Kidney epithelial cell (primary cell): Measurements from ENCODE around the gene MGLL. TPM values are rescaled to one million over a fixed set of nuclear protein-coding genes. Genes with fewer than 3 reads are reported as not detected.

Source experiments
- DNase-seq: peaks from one replicate; pipeline ENCODE4 v3.0.0-alpha.2; 2010; ENCODE audit warnings: low read depth
- H3K27me3 ChIP-seq: 2 replicates; pipeline ENCODE4 v1.6.0; 2011; ENCODE audit warnings: low read length; ENCODE audit not compliant: control insufficient read depth, insufficient read depth
- H3K36me3 ChIP-seq: 2 replicates; pipeline ENCODE4 v1.5.1; 2011; ENCODE audit warnings: low read length; ENCODE audit not compliant: control insufficient read depth, insufficient read depth
- H3K4me3 ChIP-seq: 2 replicates; pipeline ENCODE4 v1.5.1; 2011; ENCODE audit warnings: low read depth, mild to moderate bottlenecking, control low read depth, low read length
- total RNA-seq: library from RNA; depleted of rRNA; stranded (reverse); fragments of >200 nt; gene quantifications from 2 replicates; pipeline ENCODE4 v1.2.3, GENCODE V29; 2015
- TF ChIP-seq, protein P1 (sequence below): IDR thresholded peaks from 2 replicates; pipeline ENCODE4 v1.5.1; 2011; ENCODE audit warnings: mild to moderate bottlenecking, moderate library complexity, low read length, control low read depth, inconsistent platforms; ENCODE audit not compliant: insufficient read depth, poor library complexity, severe bottlenecking

MGLL gene
- total RNA-seq, 1 donor from 2014 or later: 71.8 TPM

DNA sequence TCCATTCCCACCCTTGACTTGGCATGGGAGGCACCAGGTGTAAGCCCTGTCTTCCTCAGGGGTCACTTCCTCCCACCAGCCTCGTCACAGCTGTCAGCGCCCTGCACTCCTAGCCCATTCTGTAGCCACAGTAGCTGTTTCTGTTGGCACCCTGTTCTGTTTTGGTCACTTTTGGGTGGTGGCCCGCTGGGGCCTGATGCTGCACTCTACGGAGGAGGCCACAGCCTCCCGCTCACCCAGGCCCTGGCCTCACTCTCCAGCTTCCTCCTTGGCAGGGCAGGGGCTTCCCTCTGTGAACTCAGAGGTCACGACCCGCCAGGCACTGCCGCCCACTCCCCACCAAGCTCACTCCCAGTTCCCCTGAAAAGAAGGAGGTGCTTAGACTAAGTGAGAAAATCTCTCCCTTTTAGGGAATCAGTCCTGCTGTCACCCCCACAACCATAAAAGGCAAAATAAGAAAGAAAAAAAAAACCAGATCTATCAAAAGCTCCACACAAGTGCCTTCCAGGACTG is 68.4 kb downstream of the MGLL start:
- H3K4me3 ChIP-seq: no peak overlapping the region
- H3K36me3 ChIP-seq: no peaks in the 10 kb centered on the region
- TF ChIP-seq, protein P1, sequence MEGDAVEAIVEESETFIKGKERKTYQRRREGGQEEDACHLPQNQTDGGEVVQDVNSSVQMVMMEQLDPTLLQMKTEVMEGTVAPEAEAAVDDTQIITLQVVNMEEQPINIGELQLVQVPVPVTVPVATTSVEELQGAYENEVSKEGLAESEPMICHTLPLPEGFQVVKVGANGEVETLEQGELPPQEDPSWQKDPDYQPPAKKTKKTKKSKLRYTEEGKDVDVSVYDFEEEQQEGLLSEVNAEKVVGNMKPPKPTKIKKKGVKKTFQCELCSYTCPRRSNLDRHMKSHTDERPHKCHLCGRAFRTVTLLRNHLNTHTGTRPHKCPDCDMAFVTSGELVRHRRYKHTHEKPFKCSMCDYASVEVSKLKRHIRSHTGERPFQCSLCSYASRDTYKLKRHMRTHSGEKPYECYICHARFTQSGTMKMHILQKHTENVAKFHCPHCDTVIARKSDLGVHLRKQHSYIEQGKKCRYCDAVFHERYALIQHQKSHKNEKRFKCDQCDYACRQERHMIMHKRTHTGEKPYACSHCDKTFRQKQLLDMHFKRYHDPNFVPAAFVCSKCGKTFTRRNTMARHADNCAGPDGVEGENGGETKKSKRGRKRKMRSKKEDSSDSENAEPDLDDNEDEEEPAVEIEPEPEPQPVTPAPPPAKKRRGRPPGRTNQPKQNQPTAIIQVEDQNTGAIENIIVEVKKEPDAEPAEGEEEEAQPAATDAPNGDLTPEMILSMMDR: no peak
- no peaks in the 10 kb centered on the region for H3K27me3 ChIP-seq
- DNase-seq: no peak

DNA sequence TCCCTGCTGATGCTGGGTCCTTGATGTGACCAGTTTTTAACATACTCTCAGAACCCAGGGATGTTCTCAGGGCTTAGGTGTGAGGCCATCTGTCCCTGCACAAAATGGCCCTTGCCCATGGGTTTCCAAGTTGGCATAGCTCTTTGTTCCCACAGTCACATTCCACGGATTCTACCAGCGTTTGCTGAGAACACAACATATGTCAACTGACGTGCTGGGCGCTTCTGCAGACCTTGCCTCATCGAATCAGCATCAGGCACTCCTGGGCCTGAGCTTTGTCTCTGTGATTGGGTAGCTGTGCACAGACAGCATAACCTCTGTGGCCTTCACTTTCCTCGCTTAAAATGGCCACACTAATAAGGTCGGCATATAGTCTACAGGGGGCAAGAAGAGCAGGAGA is 69.0 kb downstream of the MGLL start:
- TF ChIP-seq, protein P1: no peak
- no peaks in the 10 kb centered on the region for H3K36me3 ChIP-seq
- no peak overlapping the region for H3K4me3 ChIP-seq
- H3K27me3 ChIP-seq: no peaks in the 10 kb centered on the region
- no peak for DNase-seq

DNA sequence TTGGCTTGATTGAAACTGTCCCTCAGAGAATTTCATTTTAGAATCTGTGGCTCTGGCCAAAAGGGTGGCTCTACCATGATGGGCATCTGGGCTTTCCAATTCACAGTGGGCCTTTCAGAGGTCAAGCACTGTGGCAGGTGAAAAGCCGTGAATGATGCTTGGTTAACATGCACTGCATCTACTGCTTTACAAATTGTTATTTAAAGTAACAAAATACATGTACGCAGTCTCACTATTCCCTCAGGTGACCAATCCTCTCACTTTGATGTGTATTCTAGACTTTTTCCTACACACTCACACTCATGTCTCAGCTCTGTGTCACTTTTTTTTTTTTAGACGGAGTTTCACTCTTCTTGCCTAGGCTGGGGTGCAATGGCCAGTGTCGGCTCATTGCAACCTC is 70.5 kb downstream of the MGLL start:
- no peak for DNase-seq
- no peaks in the 10 kb centered on the region for H3K27me3 ChIP-seq
- TF ChIP-seq, protein P1: no peak
- H3K4me3 ChIP-seq: no peak overlapping the region
- no peaks in the 10 kb centered on the region for H3K36me3 ChIP-seq

DNA sequence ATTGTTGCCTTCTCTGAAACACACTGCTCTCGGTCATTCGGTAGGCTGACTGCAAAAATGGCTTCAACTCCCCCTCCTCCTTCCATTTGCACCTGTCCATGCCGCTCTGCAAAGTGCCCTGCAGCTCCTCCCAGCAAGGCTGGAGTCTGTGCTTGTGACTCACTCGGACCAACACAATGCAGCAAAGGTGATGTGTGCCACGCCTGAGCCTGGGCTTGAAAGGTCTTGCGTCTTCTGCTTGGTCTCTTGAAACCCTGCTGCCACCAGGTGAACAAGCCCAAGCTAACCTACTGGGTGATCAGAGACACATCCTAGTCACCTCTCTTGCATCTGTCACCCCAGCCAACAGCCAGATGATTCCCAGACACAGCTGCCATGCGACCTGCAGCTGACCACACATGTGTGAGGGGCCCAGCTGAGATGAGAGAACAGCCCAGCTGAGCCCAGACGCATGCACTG is 71.1 kb downstream of the MGLL start:
- H3K27me3 ChIP-seq: no peaks in the 10 kb centered on the region
- TF ChIP-seq, protein P1: no peak
- no peak overlapping the region for H3K4me3 ChIP-seq
- no peak for DNase-seq
- no peaks in the 10 kb centered on the region for H3K36me3 ChIP-seq

DNA sequence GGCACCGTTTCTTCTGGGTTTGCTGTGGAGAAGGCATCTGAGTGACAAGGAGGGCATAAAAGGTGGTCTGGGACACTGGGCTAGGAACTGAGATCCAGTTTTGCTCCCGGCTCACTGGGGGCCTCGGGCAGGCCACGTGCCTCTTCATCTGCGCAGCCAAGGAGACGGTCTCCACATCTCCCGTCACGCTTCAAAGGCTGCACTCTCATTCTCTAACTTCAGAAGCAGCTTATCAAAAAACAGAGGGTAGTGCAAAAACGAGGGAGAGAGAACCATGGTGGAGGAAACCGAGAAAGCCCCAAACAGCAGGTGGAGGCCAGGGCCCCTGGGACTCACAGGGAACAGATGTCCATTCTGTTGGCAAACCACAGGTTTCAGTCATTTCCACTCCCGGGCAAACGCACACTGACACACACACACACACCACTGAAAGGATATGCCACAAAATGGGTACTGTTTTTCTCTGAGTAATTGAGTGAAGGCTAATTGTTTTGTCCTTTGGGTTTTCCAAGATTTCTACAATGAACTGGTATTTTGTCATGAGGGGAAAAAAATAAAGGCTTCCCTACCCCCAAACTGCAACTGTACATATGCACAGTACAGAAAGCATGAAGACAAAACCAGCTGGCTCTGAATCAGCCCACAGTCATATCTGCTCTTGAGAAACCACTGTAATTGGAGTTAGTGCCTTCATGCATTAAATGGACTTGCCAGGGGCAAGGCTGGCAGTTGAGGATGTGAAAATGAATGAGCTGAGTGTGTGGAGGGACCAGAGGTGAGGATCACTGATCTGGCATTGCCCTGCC is 71.9 kb downstream of the MGLL start:
- H3K27me3 ChIP-seq: no peaks in the 10 kb centered on the region
- no peaks in the 10 kb centered on the region for H3K36me3 ChIP-seq
- TF ChIP-seq, protein P1: no peak
- no peak overlapping the region for H3K4me3 ChIP-seq
- peak; percentile 90 for DNase-seq
